PC-3 (cell line): ENCODE measurements around the gene DNAJC10.

ENCODE experiments used
- EZH2 ChIP-seq: fragments of 300-600 bp; sonication (generic); IDR thresholded peaks from one replicate; pipeline ENCODE4 v1.6.1; 2017; ENCODE audit warnings: antibody characterized with exemption, mild to moderate bottlenecking, low read length; ENCODE audit not compliant: unreplicated experiment
- EZH2phosphoT487 ChIP-seq: fragments of 300-600 bp; sonication (generic); IDR thresholded peaks from 2 replicates; pipeline ENCODE4 v1.6.1; 2018; ENCODE audit warnings: mild to moderate bottlenecking, antibody characterized with exemption, low read length, borderline replicate concordance
- TF ChIP-seq, protein P1 (sequence below): fragments of 300-600 bp; sonication (generic); conservative IDR thresholded peaks from 2 replicates; pipeline ENCODE4 v1.5.1; 2017; ENCODE audit warnings: antibody characterized with exemption, low read depth, mild to moderate bottlenecking, low read length

DNA sequence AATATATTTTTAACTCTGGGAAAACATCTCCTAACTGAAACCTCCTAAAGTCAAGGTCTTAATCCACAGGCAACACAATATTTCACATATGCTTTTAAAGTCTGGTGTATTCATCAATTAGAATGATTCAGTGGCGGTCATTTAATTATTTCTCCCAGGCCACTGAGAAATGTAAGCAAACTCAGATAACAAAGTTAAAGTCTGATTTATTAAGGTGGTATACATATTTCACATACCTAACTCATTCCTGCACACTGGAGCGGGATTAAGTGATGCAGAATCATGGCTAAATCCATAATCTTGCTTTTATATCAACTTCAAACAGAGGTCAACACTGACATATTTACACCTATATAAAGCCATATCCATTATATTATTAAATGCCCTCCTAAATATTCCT, 106.7 kb downstream of the DNAJC10 start:
- TF ChIP-seq EZH2, result no peak
- TF ChIP-seq EZH2phosphoT487, result no peak
- TF ChIP-seq, protein P1, sequence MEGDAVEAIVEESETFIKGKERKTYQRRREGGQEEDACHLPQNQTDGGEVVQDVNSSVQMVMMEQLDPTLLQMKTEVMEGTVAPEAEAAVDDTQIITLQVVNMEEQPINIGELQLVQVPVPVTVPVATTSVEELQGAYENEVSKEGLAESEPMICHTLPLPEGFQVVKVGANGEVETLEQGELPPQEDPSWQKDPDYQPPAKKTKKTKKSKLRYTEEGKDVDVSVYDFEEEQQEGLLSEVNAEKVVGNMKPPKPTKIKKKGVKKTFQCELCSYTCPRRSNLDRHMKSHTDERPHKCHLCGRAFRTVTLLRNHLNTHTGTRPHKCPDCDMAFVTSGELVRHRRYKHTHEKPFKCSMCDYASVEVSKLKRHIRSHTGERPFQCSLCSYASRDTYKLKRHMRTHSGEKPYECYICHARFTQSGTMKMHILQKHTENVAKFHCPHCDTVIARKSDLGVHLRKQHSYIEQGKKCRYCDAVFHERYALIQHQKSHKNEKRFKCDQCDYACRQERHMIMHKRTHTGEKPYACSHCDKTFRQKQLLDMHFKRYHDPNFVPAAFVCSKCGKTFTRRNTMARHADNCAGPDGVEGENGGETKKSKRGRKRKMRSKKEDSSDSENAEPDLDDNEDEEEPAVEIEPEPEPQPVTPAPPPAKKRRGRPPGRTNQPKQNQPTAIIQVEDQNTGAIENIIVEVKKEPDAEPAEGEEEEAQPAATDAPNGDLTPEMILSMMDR, result no peak
